OCI-LY3 (cell line): Measurements from ENCODE around the gene GTF2A1.

Source experiments
- CTCF ChIP-seq: fragments of 200-600, 300-600 bp; sonication (generic); IDR thresholded peaks from 2 replicates; pipeline ENCODE4 v1.5.1; 2014; ENCODE audit warnings: antibody characterized with exemption, low read length, low read depth
- EZH2phosphoT487 ChIP-seq: fragments of 200-600 bp; shearing (Covaris generic); IDR thresholded peaks from 2 replicates; pipeline ENCODE4 v1.6.1; 2018; ENCODE audit warnings: antibody characterized with exemption, mixed run types, low read depth

GRCh38 chr14:81263777-81264410 lies 43.1 kb upstream of the GTF2A1 start:
- TF ChIP-seq CTCF, result no peak
- no peak for TF ChIP-seq EZH2phosphoT487
